Thyroid gland (tissue), 4 donors: ENCODE results near the gene DIP2B. TPM values are rescaled to one million over a fixed set of nuclear protein-coding genes. Genes with fewer than 3 reads are reported as not detected.
"Not testable (repeated sequence)": the region's sequence is repeated elsewhere in the genome, so short reads cannot be mapped to it uniquely, and the experiment has no call there.

Source experiments
- DNase-seq, 2 donors: peaks; one replicate each; pipeline ENCODE4 v3.0.0-alpha.2; 2019
- H3K27ac ChIP-seq, 3 donors: fragments of 200-600 bp; sonication (generic); 1 replicate in 2 of 3; 2 replicates in 1 of 3; pipeline ENCODE4 v1.5.1; 2016 to 2019; ENCODE audit warnings: mild to moderate bottlenecking in 1 of 3, moderate library complexity in 1 of 3
- H3K27me3 ChIP-seq: fragments of 200-600 bp; sonication (generic); one replicate; pipeline ENCODE4 v1.5.1; 2019
- H3K36me3 ChIP-seq, 2 donors: fragments of 200-600 bp; sonication (generic); one replicate each; pipeline ENCODE4 v1.5.1; 2016 to 2019
- H3K4me1 ChIP-seq, 2 donors: fragments of 200-600 bp; sonication (generic); one replicate each; pipeline ENCODE4 v1.5.1; 2017 to 2019
- H3K4me3 ChIP-seq, 3 donors: fragments of 200-600 bp; sonication (generic); replicated peaks in 1 of 3; 1 replicate in 2 of 3; 2 replicates in 1 of 3; pipeline ENCODE4 v1.5.1; 2016; ENCODE audit warnings: mild to moderate bottlenecking in 1 of 3
- H3K9me3 ChIP-seq: fragments of 200-600 bp; sonication (generic); one replicate; pipeline ENCODE4 v1.5.1; 2017
- POLR2A ChIP-seq, 2 donors: fragments of 450-650 bp; IDR thresholded peaks; one replicate each; pipeline ENCODE4 v1.6.1; 2017; ENCODE audit warnings: antibody characterized with exemption in 2 of 2, mild to moderate bottlenecking in 2 of 2, moderate library complexity in 1 of 2
- WGBS, 2 donors: methylation state at CpG; one replicate each; pipeline ENCODE4 v1.1.5; 2017; 5-methylcytosine and 5-hydroxymethylcytosine counted together
- intact Hi-C: fragments of 100-400 bp; cut with DNase I; formaldehyde crosslinking; loops from one replicate; pipeline ENCODE4 v1.15.1; 2023
- total RNA-seq, 4 donors: library from RNA; depleted of rRNA; stranded (reverse); fragments of >200 nt; gene quantifications; one replicate each; pipeline ENCODE4 v1.2.3, GENCODE V29; 2016
- TF ChIP-seq, protein P1 (sequence below), 6 experiments: fragments of 200-600 bp in 3 of 6; fragments of 450-650 bp in 3 of 6; sonication (generic) in 3 of 6; IDR thresholded peaks; one replicate each; pipeline ENCODE4 v1.5.1; 2016 to 2019; ENCODE audit warnings: antibody characterized with exemption in 6 of 6, mild to moderate bottlenecking in 2 of 6, inconsistent platforms in 1 of 6, moderate library complexity in 1 of 6

The DIP2B gene
- total RNA-seq, 4 donors from 2014 or later: 27.7 to 45.7 (median 32.4) TPM

DNA sequence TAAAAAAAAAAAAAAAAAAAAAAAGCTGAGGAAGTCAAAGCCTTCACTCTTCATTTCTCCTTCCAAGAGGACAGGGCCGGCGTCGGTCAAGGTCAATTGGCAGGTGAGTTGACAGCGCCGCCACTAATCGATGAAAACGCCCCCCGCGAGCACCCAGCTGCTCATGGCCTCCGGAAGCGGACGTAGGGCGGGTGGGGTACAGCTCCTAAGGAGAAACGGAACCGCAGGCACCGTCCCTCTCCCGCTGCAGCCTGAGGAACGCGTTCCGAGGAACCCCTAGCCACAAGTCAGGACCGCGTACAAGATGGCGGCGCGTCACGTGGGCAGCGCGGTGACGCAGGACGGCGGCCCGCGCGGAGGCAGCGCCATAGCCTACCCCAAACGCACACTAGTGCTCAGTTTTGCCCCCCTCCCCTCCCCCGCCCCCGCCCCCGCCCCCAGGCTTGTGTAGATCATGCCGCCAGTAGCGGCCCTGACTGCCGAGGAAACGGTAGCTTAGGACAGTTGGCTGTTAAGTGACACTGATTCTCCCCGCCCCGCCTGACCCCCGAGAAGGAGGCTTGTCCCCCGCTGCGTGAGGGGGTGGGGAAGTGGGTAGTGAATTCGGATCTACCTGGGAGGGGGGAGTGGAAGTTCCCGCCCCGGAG lies 259.0 kb downstream of the DIP2B start, which contains the start of gene ATF1:
Gene ATF1 (plus strand): TSS at position 463 of the 647 bp plus-strand sequence. CDS start 16,045 bp downstream, outside the sequence.
- TF ChIP-seq, protein P1, sequence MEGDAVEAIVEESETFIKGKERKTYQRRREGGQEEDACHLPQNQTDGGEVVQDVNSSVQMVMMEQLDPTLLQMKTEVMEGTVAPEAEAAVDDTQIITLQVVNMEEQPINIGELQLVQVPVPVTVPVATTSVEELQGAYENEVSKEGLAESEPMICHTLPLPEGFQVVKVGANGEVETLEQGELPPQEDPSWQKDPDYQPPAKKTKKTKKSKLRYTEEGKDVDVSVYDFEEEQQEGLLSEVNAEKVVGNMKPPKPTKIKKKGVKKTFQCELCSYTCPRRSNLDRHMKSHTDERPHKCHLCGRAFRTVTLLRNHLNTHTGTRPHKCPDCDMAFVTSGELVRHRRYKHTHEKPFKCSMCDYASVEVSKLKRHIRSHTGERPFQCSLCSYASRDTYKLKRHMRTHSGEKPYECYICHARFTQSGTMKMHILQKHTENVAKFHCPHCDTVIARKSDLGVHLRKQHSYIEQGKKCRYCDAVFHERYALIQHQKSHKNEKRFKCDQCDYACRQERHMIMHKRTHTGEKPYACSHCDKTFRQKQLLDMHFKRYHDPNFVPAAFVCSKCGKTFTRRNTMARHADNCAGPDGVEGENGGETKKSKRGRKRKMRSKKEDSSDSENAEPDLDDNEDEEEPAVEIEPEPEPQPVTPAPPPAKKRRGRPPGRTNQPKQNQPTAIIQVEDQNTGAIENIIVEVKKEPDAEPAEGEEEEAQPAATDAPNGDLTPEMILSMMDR (IDR thresholded peaks at IDR 0.05): no peak
- TF ChIP-seq POLR2A (IDR thresholded peaks at IDR 0.05): peak in 1 of 2 donors; percentile 92
- no peaks in the 10 kb centered on the region for H3K27me3 ChIP-seq
- no peaks in the 10 kb centered on the region for H3K9me3 ChIP-seq
- H3K36me3 ChIP-seq: no peaks in the 10 kb centered on the region
- peak; percentile 89 to 90 for DNase-seq
- intact Hi-C loops: no loop called here
- peaks cover 27% of the 10 kb centered on the region in 2 donors for H3K4me1 ChIP-seq
- WGBS, 2 donors: 0 to 1% methylated on average over 13 to 27 of the region's 51 CpGs
- H3K4me3 ChIP-seq: peak within 1 kb of the TSS; percentile 59 to 99 (median 98)
- peak within 1 kb of the TSS; percentile 97 to 99 (median 99) for H3K27ac ChIP-seq

DNA sequence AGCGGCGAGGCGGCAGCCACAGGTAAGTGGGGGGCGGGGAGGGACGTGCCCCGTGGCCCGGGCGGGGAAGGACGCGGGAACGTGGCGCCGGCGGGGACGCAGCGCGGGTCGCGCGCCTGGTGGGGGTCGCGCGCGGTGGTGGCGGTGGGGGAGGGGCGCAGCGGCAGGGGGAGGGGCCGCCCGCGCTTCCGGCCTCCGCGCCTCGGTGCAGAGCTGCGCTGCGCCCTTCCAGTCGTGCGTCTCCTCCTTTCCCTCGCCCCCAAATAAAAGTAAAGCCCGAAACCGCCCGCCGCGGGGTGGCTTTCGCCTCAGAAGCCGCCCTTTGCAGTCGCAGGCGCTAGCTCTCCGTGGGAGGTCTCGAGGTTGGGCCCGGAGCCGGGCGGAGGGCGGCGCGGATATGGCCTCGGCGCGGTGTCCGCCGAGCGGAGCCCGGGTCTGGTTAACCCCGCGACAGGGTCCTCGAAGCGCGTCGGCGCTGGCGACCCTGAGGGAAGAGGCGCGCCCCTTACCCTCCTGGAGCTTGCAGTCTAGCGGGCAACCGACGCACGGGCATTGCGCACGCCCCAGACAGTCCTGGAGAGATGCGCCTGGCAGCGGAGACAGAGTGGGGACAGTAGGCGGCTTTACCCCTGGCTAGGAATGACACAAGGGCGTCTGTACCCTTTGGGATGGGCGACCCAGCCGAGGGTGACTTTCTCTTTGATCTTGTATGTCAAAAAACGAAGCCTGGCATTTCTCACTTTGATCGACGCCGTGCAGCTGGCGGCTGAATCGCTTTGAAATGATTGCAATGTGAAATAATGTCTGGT lies 259.7 kb downstream of the DIP2B start:
- intact Hi-C loops: no loop called here
- Histone ChIP-seq H3K9me3 (no peaks in the 10 kb centered on the region), H3K27ac (peak overlapping the region; percentile 97 to 99 (median 99)), H3K4me1 (peaks cover 27% of the 10 kb centered on the region in 2 donors), H3K27me3 (no peaks in the 10 kb centered on the region), H3K36me3 (no peaks in the 10 kb centered on the region), H3K4me3 (peak overlapping the region; percentile 59 to 99 (median 98))
- peak; percentile 16 to 41 for DNase-seq
- TF ChIP-seq POLR2A (IDR thresholded peaks at IDR 0.05): peak in 1 of 2 donors; percentile 39
- TF ChIP-seq, protein P1 (IDR thresholded peaks at IDR 0.05): no peak
- WGBS, 2 donors: 1% methylated on average over 47 to 54 of the region's 91 CpGs

DNA sequence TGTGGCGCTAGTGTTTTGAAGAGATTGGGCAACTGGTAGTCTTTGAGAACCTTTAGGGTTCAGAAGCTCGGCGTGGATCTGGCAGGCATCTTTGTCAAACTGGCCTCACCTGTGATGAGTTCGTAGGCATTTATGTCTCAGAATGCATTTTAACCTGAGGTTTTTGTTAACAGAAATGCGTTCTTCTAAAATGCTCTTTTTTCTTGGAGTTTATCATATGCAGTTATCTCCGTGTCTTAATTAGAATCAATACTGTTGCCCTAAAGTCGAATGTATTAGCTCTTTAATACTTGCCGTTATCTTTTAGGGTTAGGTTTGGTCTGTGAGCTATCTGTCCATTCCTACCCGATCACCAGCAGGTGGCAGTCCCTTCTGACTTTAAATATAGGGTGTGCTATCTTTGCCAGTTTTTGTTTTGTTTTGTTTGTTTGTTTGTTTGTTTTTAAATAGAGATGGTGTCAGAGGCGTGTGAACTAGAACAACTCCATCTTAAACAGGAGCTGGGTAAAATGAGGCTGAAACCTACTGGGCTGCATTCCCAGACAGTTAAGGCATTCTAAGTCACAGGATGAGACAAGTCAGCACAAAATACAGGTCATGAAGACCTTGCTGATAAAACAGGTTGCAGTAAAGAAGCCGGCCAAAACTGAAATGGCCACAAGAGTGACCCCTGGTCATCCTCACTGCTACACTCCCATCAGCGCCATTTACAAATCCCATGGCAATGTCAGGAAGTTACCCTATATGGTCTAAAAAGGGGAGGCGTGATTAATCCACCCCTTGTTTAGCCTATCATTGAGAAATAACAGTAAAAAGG lies 260.5 kb downstream of the DIP2B start:
- 15 to 16% methylated on average over 13 of the region's 13 CpGs for WGBS, 2 donors
- intact Hi-C loops: no loop called here

DNA sequence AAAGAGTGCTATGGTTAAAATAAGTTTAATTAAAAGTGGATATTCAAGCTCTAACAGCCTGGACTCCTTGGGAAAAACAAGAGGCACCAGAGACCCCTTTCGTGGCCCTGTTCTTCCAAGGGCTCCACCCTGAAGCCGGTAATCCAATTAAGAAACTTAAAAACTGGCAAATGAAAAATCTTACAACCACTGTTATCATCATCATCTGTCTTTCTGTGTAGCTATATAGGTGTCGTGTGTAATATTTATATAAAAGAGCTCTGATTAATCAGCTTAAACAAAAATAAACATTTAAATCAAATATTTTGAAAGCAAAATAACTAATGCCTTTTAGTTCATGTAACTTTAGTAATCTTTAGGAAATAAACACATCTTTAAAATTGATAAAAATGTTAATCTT lies 263.6 kb downstream of the DIP2B start:
- WGBS, 2 donors: 91% methylated on average over 3 of the region's 3 CpGs
- no peaks in the 10 kb centered on the region for H3K27me3 ChIP-seq
- H3K27ac ChIP-seq: peak overlapping the region in 1 of 3 donors; percentile 29
- H3K4me1 ChIP-seq: peaks cover 18 to 23% of the 10 kb centered on the region in 2 donors
- no peaks in the 10 kb centered on the region for H3K36me3 ChIP-seq
- no peak for DNase-seq
- no peak overlapping the region for H3K4me3 ChIP-seq
- TF ChIP-seq, protein P1 (IDR thresholded peaks at IDR 0.05): no peak
- no peak for TF ChIP-seq POLR2A (IDR thresholded peaks at IDR 0.05)
- H3K9me3 ChIP-seq: no peaks in the 10 kb centered on the region
- intact Hi-C loops: no loop called here

More for the DNA sequence above, 260.5 kb downstream of the DIP2B start:
- DNase-seq: peak; percentile 33 to 46
- H3K36me3 ChIP-seq: no peaks in the 10 kb centered on the region
- no peaks in the 10 kb centered on the region for H3K27me3 ChIP-seq
- peak overlapping the region in 2 of 3 donors; percentile 97 to 99 for H3K27ac ChIP-seq
- H3K9me3 ChIP-seq: no peaks in the 10 kb centered on the region
- H3K4me1 ChIP-seq: peaks cover 27% of the 10 kb centered on the region in 2 donors
- no peak for TF ChIP-seq POLR2A (IDR thresholded peaks at IDR 0.05)
- TF ChIP-seq, protein P1 (IDR thresholded peaks at IDR 0.05): peak in 5 of 6 experiments; percentile 59 to 82 (median 68)
- H3K4me3 ChIP-seq: peak overlapping the region; percentile 59 to 99 (median 98)

DNA sequence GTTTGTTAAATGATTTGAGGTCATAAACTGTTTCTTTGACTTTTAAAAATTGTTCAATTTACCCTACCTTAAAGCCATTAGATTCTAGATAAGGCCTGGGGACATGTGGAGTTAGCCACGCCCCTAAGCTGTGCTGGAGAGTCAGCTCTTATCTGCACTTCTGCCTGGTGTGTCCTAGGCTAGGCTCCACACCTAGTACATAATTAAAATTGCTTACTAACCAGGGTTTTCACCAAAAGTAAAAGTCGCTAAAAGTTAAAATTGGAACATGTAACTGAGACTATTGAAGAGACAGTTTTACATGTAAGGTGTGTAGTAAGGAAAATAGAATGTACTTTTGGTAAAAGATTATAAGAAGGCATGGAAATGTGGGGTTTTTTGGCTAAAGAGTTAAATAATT lies 264.0 kb downstream of the DIP2B start:
- H3K27ac ChIP-seq, intact Hi-C loops, H3K27me3 ChIP-seq, H3K9me3 ChIP-seq, H3K4me3 ChIP-seq, H3K36me3 ChIP-seq: not testable (repeated sequence)
- WGBS, 2 donors: 93 to 97% methylated on average over 2 of the region's 2 CpGs
- peak in 1 of 2 donors; percentile 9 for DNase-seq
- peaks cover 18 to 23% of the 10 kb centered on the region in 2 donors for H3K4me1 ChIP-seq
